Measurements from ENCODE around the gene AP3S2. TPM values are rescaled to one million over a fixed set of nuclear protein-coding genes. Genes with fewer than 3 reads are reported as not detected.

AP3S2 gene
- total and polyA plus RNA-seq, 2 of the 13 experiments (the other 11 are each of a cell fraction or from before 2014, with no cell fraction given): 17.6 to 44.4 TPM

DNA sequence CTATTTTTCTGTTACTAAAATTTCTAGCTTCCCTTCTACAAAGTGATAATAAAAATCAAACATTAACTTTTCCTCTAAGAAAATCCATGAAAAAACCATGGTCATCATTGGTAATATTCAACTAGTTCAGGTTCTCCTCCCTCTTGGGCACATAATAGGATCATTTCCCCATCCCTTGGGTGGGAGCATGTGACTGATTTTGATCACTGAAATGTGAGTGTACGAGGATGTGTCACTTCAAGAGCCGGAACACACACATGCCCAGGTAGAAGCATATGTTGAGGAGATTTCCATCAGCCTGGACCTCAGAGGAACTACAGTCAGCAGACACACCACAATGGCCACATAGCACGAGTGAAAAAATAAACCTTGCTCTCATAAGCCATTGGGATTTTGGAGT lies 36.1 kb downstream of the AP3S2 start (continued):
- TF ChIP-seq THAP8 (CRISPR knock-in tag; IDR thresholded peaks at IDR 0.05; ENCODE audit: borderline replicate concordance) (no peak), SOX5 (CRISPR knock-in tag; IDR thresholded peaks at IDR 0.05; ENCODE audit: borderline replicate concordance) (peak; percentile 62; the same call in 1 of the 2 replicates), CENPBD1 (CRISPR knock-in tag; IDR thresholded peaks at IDR 0.05; ENCODE audit: borderline replicate concordance, low read depth) (no peak), WIZ (CRISPR knock-in tag; IDR thresholded peaks at IDR 0.05) (no peak), ZNF253 (CRISPR knock-in tag; IDR thresholded peaks at IDR 0.05; ENCODE audit: borderline replicate concordance) (no peak), ZNF724P (CRISPR knock-in tag; IDR thresholded peaks at IDR 0.05; ENCODE audit: borderline replicate concordance) (no peak), HNF4A (CRISPR knock-in tag; IDR thresholded peaks at IDR 0.05) (no peak), ZNF207 (IDR thresholded peaks at IDR 0.05; ENCODE audit: borderline replicate concordance) (no peak), ZFP90 (CRISPR knock-in tag; IDR thresholded peaks at IDR 0.05; ENCODE audit: borderline replicate concordance) (no peak), ARNTL (CRISPR knock-in tag; IDR thresholded peaks at IDR 0.05) (no peak), ZNF615 (CRISPR knock-in tag; IDR thresholded peaks at IDR 0.05; ENCODE audit: borderline replicate concordance) (no peak), TCF7 (IDR thresholded peaks at IDR 0.05; ENCODE audit: low read depth) (no peak), ZNF180 (CRISPR knock-in tag; IDR thresholded peaks at IDR 0.05; ENCODE audit: borderline replicate concordance, low read depth) (no peak), SIN3B (IDR thresholded peaks at IDR 0.05; ENCODE audit: low read length) (no peak), ZNF260 (CRISPR knock-in tag; IDR thresholded peaks at IDR 0.05; ENCODE audit: borderline replicate concordance, low read depth) (no peak)
- TF ChIP-seq, protein P1, sequence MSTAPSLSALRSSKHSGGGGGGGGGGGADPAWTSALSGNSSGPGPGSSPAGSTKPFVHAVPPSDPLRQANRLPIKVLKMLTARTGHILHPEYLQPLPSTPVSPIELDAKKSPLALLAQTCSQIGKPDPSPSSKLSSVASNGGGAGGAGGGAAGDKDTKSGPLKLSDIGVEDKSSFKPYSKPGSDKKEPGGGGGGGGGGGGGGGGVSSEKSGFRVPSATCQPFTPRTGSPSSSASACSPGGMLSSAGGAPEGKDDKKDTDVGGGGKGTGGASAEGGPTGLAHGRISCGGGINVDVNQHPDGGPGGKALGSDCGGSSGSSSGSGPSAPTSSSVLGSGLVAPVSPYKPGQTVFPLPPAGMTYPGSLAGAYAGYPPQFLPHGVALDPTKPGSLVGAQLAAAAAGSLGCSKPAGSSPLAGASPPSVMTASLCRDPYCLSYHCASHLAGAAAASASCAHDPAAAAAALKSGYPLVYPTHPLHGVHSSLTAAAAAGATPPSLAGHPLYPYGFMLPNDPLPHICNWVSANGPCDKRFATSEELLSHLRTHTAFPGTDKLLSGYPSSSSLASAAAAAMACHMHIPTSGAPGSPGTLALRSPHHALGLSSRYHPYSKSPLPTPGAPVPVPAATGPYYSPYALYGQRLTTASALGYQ (CRISPR knock-in tag; IDR thresholded peaks at IDR 0.05): no peak
- TF ChIP-seq, protein P2, sequence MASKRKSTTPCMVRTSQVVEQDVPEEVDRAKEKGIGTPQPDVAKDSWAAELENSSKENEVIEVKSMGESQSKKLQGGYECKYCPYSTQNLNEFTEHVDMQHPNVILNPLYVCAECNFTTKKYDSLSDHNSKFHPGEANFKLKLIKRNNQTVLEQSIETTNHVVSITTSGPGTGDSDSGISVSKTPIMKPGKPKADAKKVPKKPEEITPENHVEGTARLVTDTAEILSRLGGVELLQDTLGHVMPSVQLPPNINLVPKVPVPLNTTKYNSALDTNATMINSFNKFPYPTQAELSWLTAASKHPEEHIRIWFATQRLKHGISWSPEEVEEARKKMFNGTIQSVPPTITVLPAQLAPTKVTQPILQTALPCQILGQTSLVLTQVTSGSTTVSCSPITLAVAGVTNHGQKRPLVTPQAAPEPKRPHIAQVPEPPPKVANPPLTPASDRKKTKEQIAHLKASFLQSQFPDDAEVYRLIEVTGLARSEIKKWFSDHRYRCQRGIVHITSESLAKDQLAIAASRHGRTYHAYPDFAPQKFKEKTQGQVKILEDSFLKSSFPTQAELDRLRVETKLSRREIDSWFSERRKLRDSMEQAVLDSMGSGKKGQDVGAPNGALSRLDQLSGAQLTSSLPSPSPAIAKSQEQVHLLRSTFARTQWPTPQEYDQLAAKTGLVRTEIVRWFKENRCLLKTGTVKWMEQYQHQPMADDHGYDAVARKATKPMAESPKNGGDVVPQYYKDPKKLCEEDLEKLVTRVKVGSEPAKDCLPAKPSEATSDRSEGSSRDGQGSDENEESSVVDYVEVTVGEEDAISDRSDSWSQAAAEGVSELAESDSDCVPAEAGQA (IDR thresholded peaks at IDR 0.05; ENCODE audit: low read depth): no peak
- TF ChIP-seq, protein P2 (CRISPR knock-in tag; IDR thresholded peaks at IDR 0.05; ENCODE audit: borderline replicate concordance): no peak
- TF ChIP-seq, protein P3, sequence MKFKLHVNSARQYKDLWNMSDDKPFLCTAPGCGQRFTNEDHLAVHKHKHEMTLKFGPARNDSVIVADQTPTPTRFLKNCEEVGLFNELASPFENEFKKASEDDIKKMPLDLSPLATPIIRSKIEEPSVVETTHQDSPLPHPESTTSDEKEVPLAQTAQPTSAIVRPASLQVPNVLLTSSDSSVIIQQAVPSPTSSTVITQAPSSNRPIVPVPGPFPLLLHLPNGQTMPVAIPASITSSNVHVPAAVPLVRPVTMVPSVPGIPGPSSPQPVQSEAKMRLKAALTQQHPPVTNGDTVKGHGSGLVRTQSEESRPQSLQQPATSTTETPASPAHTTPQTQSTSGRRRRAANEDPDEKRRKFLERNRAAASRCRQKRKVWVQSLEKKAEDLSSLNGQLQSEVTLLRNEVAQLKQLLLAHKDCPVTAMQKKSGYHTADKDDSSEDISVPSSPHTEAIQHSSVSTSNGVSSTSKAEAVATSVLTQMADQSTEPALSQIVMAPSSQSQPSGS (CRISPR knock-in tag; IDR thresholded peaks at IDR 0.05): 0 out of 2 replicates have a peak, but pooled peaks have one; percentile 27

Measured in HepG2 (cell line).